Fibroblast of villous mesenchyme (primary cell): ENCODE data around the gene TRIAP1. TPM values are rescaled to one million over a fixed set of nuclear protein-coding genes. Genes with fewer than 3 reads are reported as not detected.

ENCODE experiments used
- DNase-seq: peaks from one replicate; pipeline ENCODE4 v3.0.0-alpha.2; 2010; ENCODE audit warnings: low read depth
- H3K4me3 ChIP-seq: 2 replicates; pipeline ENCODE4 v1.5.1; 2011; ENCODE audit warnings: low read depth, mild to moderate bottlenecking, low read length
- CTCF ChIP-seq: IDR thresholded peaks from 2 replicates; pipeline ENCODE4 v1.5.1; 2012; ENCODE audit warnings: low read depth, mild to moderate bottlenecking, low read length; ENCODE audit not compliant: insufficient read depth
- total RNA-seq: library from RNA; depleted of rRNA; stranded (reverse); fragments of >200 nt; gene quantifications from 2 replicates; pipeline ENCODE4 v1.2.3, GENCODE V29; 2012

The TRIAP1 gene
- total RNA-seq, 1 donor: 30.7 TPM

GRCh38 chr12:120468325-120468820 is 22.2 kb upstream of the TRIAP1 start:
- peak; percentile 76 for DNase-seq
- no peak for TF ChIP-seq CTCF
- H3K4me3 ChIP-seq: peak overlapping the region; percentile 87

- peak overlapping the region; percentile 3 for H3K4me3 ChIP-seq
- no peak for DNase-seq
- no peak for TF ChIP-seq CTCF
Observed at GRCh38 chr12:120467439-120467838, 21.3 kb upstream of the TRIAP1 start.

GRCh38 chr12:120466560-120467315 is 20.6 kb upstream of the TRIAP1 start:
- DNase-seq: peak; percentile 48
- peak; percentile 59 for TF ChIP-seq CTCF
- no peak overlapping the region for H3K4me3 ChIP-seq

GRCh38 chr12:120465756-120466155 is 19.6 kb upstream of the TRIAP1 start:
- DNase-seq: no peak
- H3K4me3 ChIP-seq: no peak overlapping the region
- no peak for TF ChIP-seq CTCF

- DNase-seq: no peak
- no peak overlapping the region for H3K4me3 ChIP-seq
- no peak for TF ChIP-seq CTCF
Observed at GRCh38 chr12:120463712-120464111, 17.5 kb upstream of the TRIAP1 start.

GRCh38 chr12:120462099-120462640 is 16.0 kb upstream of the TRIAP1 start:
- no peak overlapping the region for H3K4me3 ChIP-seq
- no peak for DNase-seq
- TF ChIP-seq CTCF: no peak
